ENCODE results near the gene NTM. TPM values are rescaled to one million over a fixed set of nuclear protein-coding genes. Genes with fewer than 3 reads are reported as not detected.

The NTM gene
- total and polyA plus RNA-seq, 2 donors (not counting 3 experiments of a cell fraction or from before 2014, with no cell fraction given): 1.00 to 1.1 TPM

DNA sequence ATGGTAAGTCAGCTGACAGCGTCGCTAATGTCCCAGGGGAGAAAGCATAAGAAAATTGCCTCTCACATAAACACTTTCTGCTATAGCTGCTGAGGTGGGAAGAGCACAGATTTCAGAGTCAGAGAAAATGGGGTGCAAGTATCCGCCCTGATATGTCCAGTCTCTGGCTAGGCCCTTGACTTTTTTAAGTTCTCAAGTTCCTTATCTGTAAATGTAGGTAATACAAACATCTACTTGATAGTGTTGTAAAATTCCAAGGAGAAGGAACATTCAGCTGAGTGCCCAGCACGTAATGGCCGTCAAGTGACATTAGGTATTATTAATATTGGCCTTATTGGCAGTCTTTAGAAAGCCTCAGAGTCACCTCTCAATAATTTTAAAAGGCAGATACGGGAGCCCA, 143.6 kb downstream of the NTM start:
- no TSS peak for BruUV-seq (replicated peaks)
- H3K4me1 ChIP-seq (ENCODE audit: control insufficient read depth, extremely low read depth, insufficient read depth, low read length): no peaks in the 10 kb centered on the region
- TF ChIP-seq, protein P1, sequence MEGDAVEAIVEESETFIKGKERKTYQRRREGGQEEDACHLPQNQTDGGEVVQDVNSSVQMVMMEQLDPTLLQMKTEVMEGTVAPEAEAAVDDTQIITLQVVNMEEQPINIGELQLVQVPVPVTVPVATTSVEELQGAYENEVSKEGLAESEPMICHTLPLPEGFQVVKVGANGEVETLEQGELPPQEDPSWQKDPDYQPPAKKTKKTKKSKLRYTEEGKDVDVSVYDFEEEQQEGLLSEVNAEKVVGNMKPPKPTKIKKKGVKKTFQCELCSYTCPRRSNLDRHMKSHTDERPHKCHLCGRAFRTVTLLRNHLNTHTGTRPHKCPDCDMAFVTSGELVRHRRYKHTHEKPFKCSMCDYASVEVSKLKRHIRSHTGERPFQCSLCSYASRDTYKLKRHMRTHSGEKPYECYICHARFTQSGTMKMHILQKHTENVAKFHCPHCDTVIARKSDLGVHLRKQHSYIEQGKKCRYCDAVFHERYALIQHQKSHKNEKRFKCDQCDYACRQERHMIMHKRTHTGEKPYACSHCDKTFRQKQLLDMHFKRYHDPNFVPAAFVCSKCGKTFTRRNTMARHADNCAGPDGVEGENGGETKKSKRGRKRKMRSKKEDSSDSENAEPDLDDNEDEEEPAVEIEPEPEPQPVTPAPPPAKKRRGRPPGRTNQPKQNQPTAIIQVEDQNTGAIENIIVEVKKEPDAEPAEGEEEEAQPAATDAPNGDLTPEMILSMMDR (IDR thresholded peaks at IDR 0.05; ENCODE audit: extremely low read depth in 1 of 2, insufficient read depth in 1 of 2, low read depth in 1 of 2, low read length in 2 of 2): no peak
- TF ChIP-seq FOS (IDR thresholded peaks at IDR 0.05; ENCODE audit: borderline replicate concordance, insufficient read depth, low read length) (no peak), EZH2 (IDR thresholded peaks at IDR 0.05; ENCODE audit: borderline replicate concordance, low read depth, low read length, severe bottlenecking) (no peak), JUN (IDR thresholded peaks at IDR 0.05; ENCODE audit: borderline replicate concordance, insufficient read depth, insufficient read length, low read depth) (no peak), POLR2A (IDR thresholded peaks at IDR 0.05; ENCODE audit: low read depth, low read length) (no peak), GATA2 (IDR thresholded peaks at IDR 0.05; ENCODE audit: insufficient read depth, insufficient read length, low read depth, low read length) (no peak), POLR2AphosphoS5 (IDR thresholded peaks at IDR 0.05; ENCODE audit: insufficient read depth, low read depth, low read length) (no peak), MAX (IDR thresholded peaks at IDR 0.05; ENCODE audit: insufficient read depth, insufficient read length) (no peak), MYC (IDR thresholded peaks at IDR 0.05; ENCODE audit: low read depth, low read length) (no peak)
- DNase-seq (ENCODE audit: low read depth, low spot score) (no peak), FAIRE-seq (no peak)
- H2AFZ ChIP-seq (ENCODE audit: low read depth, low read length): no peak overlapping the region
- ChIA-PET CTCF (no interaction called here), POLR2A (no interaction called here)
- intact Hi-C loops (cut with micrococcal nuclease): loop anchor here (10.0 kb wide), 1 partner anchor 449 kb away; no protein-coding TSS in a partner anchor
- dilution Hi-C loops (cut with MboI; ENCODE audit: extremely low pct_ligation_motif_present, low sequenced_read_pairs): no loop called here
- H4K20me1 ChIP-seq (replicated peaks; ENCODE audit: control insufficient read depth, extremely low read depth, insufficient read depth, low read length): no peaks in the 10 kb centered on the region
- no peaks in the 10 kb centered on the region for H3K9me3 ChIP-seq (replicated peaks; ENCODE audit: control insufficient read depth, insufficient read depth, low read length)
- no peak overlapping the region for H3K4me3 ChIP-seq (replicated peaks in 1 of 3; ENCODE audit: insufficient read depth in 1 of 3, low read depth in 1 of 3, low read length in 3 of 3)
- no peaks in the 10 kb centered on the region for H3K79me2 ChIP-seq (ENCODE audit: control insufficient read depth, insufficient read depth, low read length)
- no peaks in the 10 kb centered on the region for H3K36me3 ChIP-seq (ENCODE audit: control insufficient read depth in 2 of 2, extremely low read depth in 1 of 2, insufficient read depth in 2 of 2, low read length in 2 of 2)
- H3K27me3 ChIP-seq (ENCODE audit: control insufficient read depth in 2 of 2, insufficient read depth in 2 of 2, low read length in 2 of 2): no peaks in the 10 kb centered on the region
- no peak overlapping the region for H3K27ac ChIP-seq (ENCODE audit: insufficient read depth, low read depth, low read length)
- no peaks in the 10 kb centered on the region for H3K9me1 ChIP-seq (replicated peaks; ENCODE audit: control insufficient read depth, extremely low read depth, insufficient read depth, low read length)
- no peak overlapping the region for H3K4me2 ChIP-seq (ENCODE audit: insufficient read depth, low read length)
- H3K9ac ChIP-seq (replicated peaks; ENCODE audit: extremely low read depth, insufficient read depth, low read length): no peak overlapping the region

Measured in endothelial cell of umbilical vein (primary cell).